ENCODE data around the gene ATP2A3.
"Not testable (repeated sequence)": the region's sequence is repeated elsewhere in the genome, so short reads cannot be mapped to it uniquely, and the experiment has no call there.

GRCh38 chr17:3948551-3948950 lies 15.7 kb downstream of the ATP2A3 start:
- not testable (repeated sequence) for TF ChIP-seq CTCF (IDR thresholded peaks at IDR 0.05; ENCODE audit: insufficient read depth, low read depth, low read length); EZH2 (IDR thresholded peaks at IDR 0.05; ENCODE audit: insufficient read depth, low read length)

All from astrocyte (in vitro differentiated cells and primary cell).